ENCODE data around the gene FILIP1L. TPM values are rescaled to one million over a fixed set of nuclear protein-coding genes. Genes with fewer than 3 reads are reported as not detected.
A peak's percentile ranks its signal among the peaks of the same experiment; 100 is the strongest.

FILIP1L gene
- total RNA-seq, 1 experiment from 2014 or later: 15.5 TPM

- no TSS peak for BruUV-seq (replicated peaks)
- no peak for DNase-seq
- POLR2A ChIA-PET: no interaction called here
- Histone ChIP-seq H3K9me3 (no peaks in the 10 kb centered on the region), H3K27me3 (replicated peaks; ENCODE audit: control insufficient read depth, insufficient read depth, low read length) (no peaks in the 10 kb centered on the region), H3K4me1 (peaks cover 30% of the 10 kb centered on the region), H3K4me3 (ENCODE audit: low read depth, low read length) (no peak overlapping the region), H3K36me3 (ENCODE audit: control insufficient read depth, insufficient read depth, low read length) (no peaks in the 10 kb centered on the region)
- H3K4me1 Mint-ChIP-seq (ENCODE audit: low read depth, unreplicated experiment): peaks cover 35% of the 10 kb centered on the region
- H3K27me3 Mint-ChIP-seq (ENCODE audit: insufficient read depth, unreplicated experiment): no peaks in the 10 kb centered on the region
- H3K4me3 Mint-ChIP-seq (ENCODE audit: unreplicated experiment): no peak overlapping the region
- H3K27ac Mint-ChIP-seq (ENCODE audit: unreplicated experiment): no peak overlapping the region
- H3K9me3 Mint-ChIP-seq (ENCODE audit: unreplicated experiment): no peaks in the 10 kb centered on the region
- CTCF ChIA-PET: no interaction called here
- intact Hi-C loops (cut with micrococcal nuclease; ENCODE audit: unreplicated experiment): no loop called here
- no peak for TF ChIP-seq CTCF (IDR thresholded peaks at IDR 0.05; ENCODE audit: insufficient read depth in 1 of 2, low read depth in 1 of 2, low read length in 1 of 2, severe bottlenecking in 1 of 2, unreplicated experiment in 1 of 2)
- H3K36me3 Mint-ChIP-seq (ENCODE audit: insufficient read depth, unreplicated experiment): no peaks in the 10 kb centered on the region
Measured at GRCh38 chr3:100008081-100008698, 106.1 kb downstream of the FILIP1L start.

DNA sequence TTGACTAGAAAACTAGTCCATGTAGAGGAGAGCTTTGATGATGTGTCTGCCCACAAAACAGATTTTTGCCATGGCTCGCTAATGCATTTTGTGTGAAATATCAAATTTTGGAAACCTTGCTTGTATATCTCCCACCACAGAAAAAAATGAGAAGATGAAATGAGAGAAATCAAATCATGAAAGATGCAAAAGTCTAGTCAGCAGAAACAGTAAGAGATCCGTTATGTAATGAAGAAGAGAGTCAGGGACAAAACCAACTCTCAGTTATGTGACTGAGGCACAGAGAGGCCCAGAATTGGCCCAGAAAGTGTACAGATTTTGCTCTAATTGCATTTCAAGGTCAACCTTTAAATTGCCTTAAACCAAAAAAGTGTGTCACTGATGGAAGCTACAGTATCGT lies 107.0 kb downstream of the FILIP1L start:
- Mint-ChIP-seq H3K4me1 (ENCODE audit: low read depth, unreplicated experiment) (peaks cover 44% of the 10 kb centered on the region), H3K9me3 (ENCODE audit: unreplicated experiment) (no peaks in the 10 kb centered on the region), H3K4me3 (ENCODE audit: unreplicated experiment) (no peak overlapping the region), H3K36me3 (ENCODE audit: insufficient read depth, unreplicated experiment) (no peaks in the 10 kb centered on the region), H3K27me3 (ENCODE audit: insufficient read depth, unreplicated experiment) (no peaks in the 10 kb centered on the region), H3K27ac (ENCODE audit: unreplicated experiment) (no peak overlapping the region)
- no peaks in the 10 kb centered on the region for H3K9me3 ChIP-seq
- intact Hi-C loops (cut with micrococcal nuclease; ENCODE audit: unreplicated experiment): loop anchor here (2.0 kb wide), 1 partner anchor 165 kb away; no protein-coding TSS in a partner anchor
- no peak for DNase-seq
- POLR2A ChIA-PET: no interaction called here
- H3K4me1 ChIP-seq: peaks cover 39% of the 10 kb centered on the region
- no peak overlapping the region for H3K4me3 ChIP-seq (ENCODE audit: low read depth, low read length)
- CTCF ChIA-PET: no interaction called here
- H3K27me3 ChIP-seq (replicated peaks; ENCODE audit: control insufficient read depth, insufficient read depth, low read length): no peaks in the 10 kb centered on the region
- BruUV-seq (replicated peaks): no TSS peak
- no peak for TF ChIP-seq CTCF (IDR thresholded peaks at IDR 0.05; ENCODE audit: insufficient read depth in 1 of 2, low read depth in 1 of 2, low read length in 1 of 2, severe bottlenecking in 1 of 2, unreplicated experiment in 1 of 2)
- H3K36me3 ChIP-seq (ENCODE audit: control insufficient read depth, insufficient read depth, low read length): no peaks in the 10 kb centered on the region

DNA sequence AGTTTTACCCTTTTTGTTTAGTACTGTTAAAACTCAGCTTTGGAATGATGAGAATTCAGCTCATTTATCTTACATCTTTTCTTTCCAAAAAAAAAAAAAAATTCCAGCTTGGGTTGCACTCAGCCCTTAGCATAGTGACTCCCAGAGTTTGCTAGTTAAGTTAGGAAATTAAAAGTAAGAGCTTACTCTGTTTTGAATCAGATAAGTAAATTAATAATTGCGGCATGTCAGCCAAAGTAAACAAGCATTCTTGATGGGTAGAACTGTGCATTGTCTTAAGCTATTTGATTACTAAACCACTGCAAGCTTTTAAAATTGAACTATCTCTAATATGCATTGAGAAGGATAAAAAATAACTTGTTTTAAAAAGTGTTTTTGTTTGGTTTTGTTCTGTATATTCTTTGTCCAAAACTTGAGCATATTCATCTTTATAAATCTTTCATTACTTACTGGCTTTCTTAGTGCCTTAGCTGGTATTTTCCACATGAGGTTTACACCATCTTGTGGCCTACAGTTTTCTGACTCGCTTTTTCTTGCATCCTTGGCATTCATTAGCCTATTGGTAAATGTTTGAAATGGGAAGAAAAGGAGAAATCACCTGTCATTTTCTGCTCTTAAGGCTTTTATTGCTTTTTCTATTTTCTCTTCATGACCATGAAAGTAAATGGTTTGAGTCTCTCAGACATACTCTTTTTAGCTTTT lies 107.6 kb downstream of the FILIP1L start:
- Mint-ChIP-seq H3K27me3 (ENCODE audit: insufficient read depth, unreplicated experiment) (no peaks in the 10 kb centered on the region), H3K27ac (ENCODE audit: unreplicated experiment) (peak overlapping the region; percentile 29), H3K4me3 (ENCODE audit: unreplicated experiment) (no peak overlapping the region), H3K36me3 (ENCODE audit: insufficient read depth, unreplicated experiment) (no peaks in the 10 kb centered on the region), H3K4me1 (ENCODE audit: low read depth, unreplicated experiment) (peaks cover 50% of the 10 kb centered on the region), H3K9me3 (ENCODE audit: unreplicated experiment) (no peaks in the 10 kb centered on the region)
- ChIA-PET POLR2A (interaction anchor here (0.5 kb wide), 1 partner anchor 40 kb away, joined by 3 read pairs; no protein-coding TSS in a partner anchor), CTCF (no interaction called here)
- no peaks in the 10 kb centered on the region for H3K36me3 ChIP-seq (ENCODE audit: control insufficient read depth, insufficient read depth, low read length)
- no TSS peak for BruUV-seq (replicated peaks)
- TF ChIP-seq CTCF (IDR thresholded peaks at IDR 0.05; ENCODE audit: insufficient read depth in 1 of 2, low read depth in 1 of 2, low read length in 1 of 2, severe bottlenecking in 1 of 2, unreplicated experiment in 1 of 2): no peak
- peaks cover 44% of the 10 kb centered on the region for H3K4me1 ChIP-seq
- no peak for DNase-seq
- no peaks in the 10 kb centered on the region for H3K9me3 ChIP-seq
- H3K27me3 ChIP-seq (replicated peaks; ENCODE audit: control insufficient read depth, insufficient read depth, low read length): no peaks in the 10 kb centered on the region
- no peak overlapping the region for H3K4me3 ChIP-seq (ENCODE audit: low read depth, low read length)
- intact Hi-C loops (cut with micrococcal nuclease; ENCODE audit: unreplicated experiment): loop anchor here (2.0 kb wide), 1 partner anchor 164 kb away; no protein-coding TSS in a partner anchor
